HFF-Myc (cell line): Measurements from ENCODE around the gene NUPR2.
A peak's percentile ranks its signal among the peaks of the same experiment; 100 is the strongest.
"Not testable (repeated sequence)": the region's sequence is repeated elsewhere in the genome, so short reads cannot be mapped to it uniquely, and the experiment has no call there.

Source experiments
- DNase-seq: peaks from one replicate; pipeline ENCODE4 v3.0.0-alpha.2; 2011; ENCODE audit warnings: low read depth; ENCODE audit errors: extremely low read depth
- H3K4me3 ChIP-seq: replicated peaks from 2 replicates; pipeline ENCODE4 v1.5.1; 2011; ENCODE audit warnings: low read depth, mild to moderate bottlenecking, control low read depth, low read length
- TF ChIP-seq, protein P1 (sequence below): IDR thresholded peaks from 2 replicates; pipeline ENCODE4 v1.5.1; 2012; ENCODE audit warnings: mild to moderate bottlenecking, low read depth, low read length, control low read depth; ENCODE audit errors: missing control alignments

NUPR2 gene

DNA sequence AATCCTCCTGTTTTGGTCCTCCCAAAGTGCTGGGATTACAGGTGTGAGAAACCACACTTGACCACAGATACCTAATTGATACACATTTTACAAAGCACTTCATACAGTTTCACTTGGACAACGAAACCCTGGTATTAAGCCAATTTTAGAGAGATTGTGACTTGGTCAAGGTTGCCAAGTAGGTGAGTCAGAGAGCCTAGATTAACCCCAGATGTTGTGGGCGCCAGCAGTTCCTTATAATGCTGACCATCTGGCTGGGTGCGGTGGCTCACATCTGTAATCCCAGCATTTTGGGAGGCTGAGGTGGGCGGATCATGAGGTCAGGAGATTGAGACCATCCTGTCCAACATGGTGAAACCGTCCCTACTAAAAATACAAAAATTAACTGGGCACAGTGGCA lies 18.5 kb downstream of the NUPR2 start:
- TF ChIP-seq, protein P1, sequence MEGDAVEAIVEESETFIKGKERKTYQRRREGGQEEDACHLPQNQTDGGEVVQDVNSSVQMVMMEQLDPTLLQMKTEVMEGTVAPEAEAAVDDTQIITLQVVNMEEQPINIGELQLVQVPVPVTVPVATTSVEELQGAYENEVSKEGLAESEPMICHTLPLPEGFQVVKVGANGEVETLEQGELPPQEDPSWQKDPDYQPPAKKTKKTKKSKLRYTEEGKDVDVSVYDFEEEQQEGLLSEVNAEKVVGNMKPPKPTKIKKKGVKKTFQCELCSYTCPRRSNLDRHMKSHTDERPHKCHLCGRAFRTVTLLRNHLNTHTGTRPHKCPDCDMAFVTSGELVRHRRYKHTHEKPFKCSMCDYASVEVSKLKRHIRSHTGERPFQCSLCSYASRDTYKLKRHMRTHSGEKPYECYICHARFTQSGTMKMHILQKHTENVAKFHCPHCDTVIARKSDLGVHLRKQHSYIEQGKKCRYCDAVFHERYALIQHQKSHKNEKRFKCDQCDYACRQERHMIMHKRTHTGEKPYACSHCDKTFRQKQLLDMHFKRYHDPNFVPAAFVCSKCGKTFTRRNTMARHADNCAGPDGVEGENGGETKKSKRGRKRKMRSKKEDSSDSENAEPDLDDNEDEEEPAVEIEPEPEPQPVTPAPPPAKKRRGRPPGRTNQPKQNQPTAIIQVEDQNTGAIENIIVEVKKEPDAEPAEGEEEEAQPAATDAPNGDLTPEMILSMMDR: no peak
- H3K4me3 ChIP-seq: no peak overlapping the region
- peak; percentile 97 for DNase-seq

- DNase-seq: peak; percentile 74
- TF ChIP-seq, protein P1: peak; percentile 80
- no peak within 1 kb of the TSS for H3K4me3 ChIP-seq
These were observed 23.3 kb downstream of the NUPR2 start, which contains the start of gene PHKG1 for GRCh38 chr7:56092789-56093531. Gene PHKG1 (minus strand): TSS chr7:56092952. CDS start chr7:56088941, 4,011 bp downstream.

GRCh38 chr7:56092388-56092787 lies 23.8 kb downstream of the NUPR2 start:
- not testable (repeated sequence) for DNase-seq, H3K4me3 ChIP-seq

- no peak overlapping the region for H3K4me3 ChIP-seq
- TF ChIP-seq, protein P1: no peak
- no peak for DNase-seq
These were observed 24.6 kb downstream of the NUPR2 start for GRCh38 chr7:56091591-56091990.

DNA sequence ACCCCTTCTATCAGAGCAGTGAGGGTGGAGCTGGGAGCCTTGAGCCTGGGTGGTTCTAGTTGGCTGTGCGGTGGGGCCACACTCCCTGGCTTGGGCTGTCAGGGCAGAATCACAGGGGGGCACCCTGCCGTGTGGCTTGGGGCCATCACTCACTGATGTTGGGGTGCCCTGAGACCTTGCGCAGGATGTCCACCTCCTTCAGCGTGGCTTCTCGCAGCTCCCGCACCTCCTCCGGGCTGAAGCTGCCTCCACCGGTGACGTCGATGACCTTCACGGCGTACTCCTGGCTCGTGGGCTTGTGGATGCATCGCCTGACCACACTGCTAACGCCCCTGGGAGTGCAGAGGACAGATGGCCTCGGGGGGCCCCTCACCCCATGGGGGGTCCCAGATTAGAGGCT lies 28.8 kb downstream of the NUPR2 start:
- H3K4me3 ChIP-seq: no peak overlapping the region
- TF ChIP-seq, protein P1: no peak
- no peak for DNase-seq

DNA sequence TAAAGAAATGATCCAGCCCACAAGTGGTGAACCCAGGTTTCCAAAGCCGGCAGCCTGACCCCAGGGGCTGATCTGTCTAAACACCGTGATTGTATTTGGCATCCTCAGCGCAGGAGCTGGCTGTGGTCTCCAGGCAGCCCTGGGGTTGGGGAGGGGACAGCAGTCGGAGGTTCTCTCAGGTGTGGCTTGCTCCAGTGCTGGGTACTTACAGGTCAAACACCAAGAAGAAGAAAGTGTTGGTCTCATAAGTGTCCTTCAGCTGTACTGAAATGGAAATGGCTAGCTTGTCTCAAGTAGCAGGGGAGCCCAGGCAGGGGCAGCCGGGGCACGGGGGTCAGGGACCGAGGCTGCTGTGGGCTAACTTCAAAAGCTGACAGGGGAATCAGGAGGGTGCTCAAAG lies 29.5 kb downstream of the NUPR2 start:
- TF ChIP-seq, protein P1: no peak
- H3K4me3 ChIP-seq: no peak overlapping the region
- DNase-seq: no peak

- DNase-seq: no peak
These were observed 32.9 kb downstream of the NUPR2 start for GRCh38 chr7:56083150-56083785.

More at GRCh38 chr7:56083150-56083785, 32.9 kb downstream of the NUPR2 start:
- H3K4me3 ChIP-seq: no peak overlapping the region
- TF ChIP-seq, protein P1: no peak
